Measurements from ENCODE around the gene PDE11A. TPM values are rescaled to one million over a fixed set of nuclear protein-coding genes. Genes with fewer than 3 reads are reported as not detected.

Gene PDE11A
- total and polyA plus RNA-seq, 2 of the 8 experiments (the other 6 are each of a cell fraction or from before 2014, with no cell fraction given), result 0.19 to 0.23 TPM

- no peak for TF ChIP-seq JUN (IDR thresholded peaks at IDR 0.05; ENCODE audit: low read depth, low read length)
- TF ChIP-seq CHD2 (IDR thresholded peaks at IDR 0.05; ENCODE audit: low read length), result no peak
- TF ChIP-seq NRF1 (IDR thresholded peaks at IDR 0.05; ENCODE audit: low read depth, low read length), result no peak
- Histone ChIP-seq H3K79me2 (ENCODE audit: control insufficient read depth in 1 of 2, insufficient read depth in 2 of 2, low read length in 2 of 2) (no peaks in the 10 kb centered on the region), H4K5ac (ENCODE audit: insufficient read length, low read depth, low read length) (no peak overlapping the region), H2BK20ac (ENCODE audit: low read length) (no peak overlapping the region), H3K56ac (replicated peaks; ENCODE audit: insufficient read length, low read depth, low read length) (no peak overlapping the region), H3K14ac (ENCODE audit: insufficient read length) (no peak overlapping the region), H3K23me2 (ENCODE audit: low read depth, low read length) (no peaks in the 10 kb centered on the region), H4K8ac (ENCODE audit: extremely low read depth, insufficient read depth, low read length) (no peak overlapping the region), H3K4me1 (replicated peaks in 1 of 4; ENCODE audit: control insufficient read depth in 3 of 4, insufficient read depth in 4 of 4, low read length in 3 of 4) (peaks cover 0 to 7% (median 1%) of the 10 kb centered on the region in 4 experiments; a peak in 2 of 7 replicates), H2BK15ac (ENCODE audit: low read length) (no peak overlapping the region), H3K27me3 (replicated peaks in 1 of 4; ENCODE audit: control insufficient read depth in 3 of 4, extremely low read depth in 1 of 4, insufficient read depth in 3 of 4, low read length in 3 of 4) (no peaks in the 10 kb centered on the region), H3K18ac (ENCODE audit: extremely low read depth, low read length) (no peak overlapping the region), H4K91ac (replicated peaks; ENCODE audit: insufficient read length, low read length) (no peak overlapping the region), H3K79me1 (ENCODE audit: low read depth, low read length) (no peaks in the 10 kb centered on the region), H3K36me3 (ENCODE audit: control insufficient read depth in 2 of 4, insufficient read depth in 4 of 4, low read length in 3 of 4) (no peaks in the 10 kb centered on the region), H3K27ac (ENCODE audit: low read depth, low read length) (no peak overlapping the region), H3K9me3 (ENCODE audit: insufficient read depth in 2 of 2, low read depth in 1 of 2, low read length in 1 of 2) (no peaks in the 10 kb centered on the region), H2BK120ac (replicated peaks; ENCODE audit: low read depth, low read length) (no peak overlapping the region), H2AFZ (ENCODE audit: low read length) (no peak overlapping the region), H3K23ac (ENCODE audit: insufficient read length) (no peak overlapping the region), H4K20me1 (replicated peaks in 1 of 2; ENCODE audit: control insufficient read depth in 1 of 2, insufficient read depth in 2 of 2, low read length in 2 of 2) (no peaks in the 10 kb centered on the region), H2AK5ac (ENCODE audit: low read depth, low read length) (no peak overlapping the region), H2BK12ac (ENCODE audit: low read depth, low read length) (no peak overlapping the region), H3K4me2 (ENCODE audit: insufficient read depth in 1 of 2, low read depth in 2 of 2, low read length in 2 of 2) (no peak overlapping the region), H3K9ac (replicated peaks in 1 of 4; ENCODE audit: extremely low read depth in 1 of 4, low read depth in 3 of 4, low read length in 3 of 4) (no peak overlapping the region), H3K4ac (replicated peaks; ENCODE audit: insufficient read length, low read depth, low read length) (no peak overlapping the region), H3K4me3 (ENCODE audit: extremely low read depth in 1 of 4, insufficient read depth in 2 of 4, low read depth in 3 of 4, low read length in 4 of 4) (no peak overlapping the region), H2BK5ac (ENCODE audit: low read depth, low read length) (no peak overlapping the region)
- ChIA-PET POLR2A (ENCODE audit: partially characterized antibody) (no interaction called here), CTCF (ENCODE audit: partially characterized antibody) (interaction anchor here (0.8 kb wide), 1 partner anchor 18 kb away, joined by 3 read pairs; no protein-coding TSS in a partner anchor)
- 96% methylated on average over 5 of the region's 5 CpGs; no CpG with 5 or more reads in 1 of the 2 experiments for WGBS, 2 experiments (ENCODE audit: extremely low coverage in 1 of 2, insufficient coverage in 1 of 2, insufficient read length in 1 of 2, insufficient replicate concordance in 2 of 2, low coverage in 1 of 2, low lambda C conversion rate in 2 of 2, missing lambda C conversion rate in 1 of 2)
- FAIRE-seq, result no peak
- DNase-seq (ENCODE audit: low read depth in 1 of 2, low spot score in 2 of 2), result no peak
Measured at GRCh38 chr2:177688844-177689243, 383.7 kb downstream of the PDE11A start.

Measured in H1 (cell line).